H1 (cell line): ENCODE data around the gene RFLNA.

Experiments
- EP300 ChIP-seq, 2 experiments: IDR thresholded peaks; 1 replicate in 1 of 2; 2 replicates in 1 of 2; pipeline ENCODE4 v1.6.1; 2011 to 2012; ENCODE audit warnings: low read depth in 2 of 2, low read length in 2 of 2, mild to moderate bottlenecking in 2 of 2, borderline replicate concordance in 1 of 2, inconsistent platforms in 1 of 2, moderate library complexity in 1 of 2
- JUN ChIP-seq: IDR thresholded peaks from 2 replicates; pipeline ENCODE4 v1.6.1; 2011; ENCODE audit warnings: low read depth, mild to moderate bottlenecking, improper control_type of control experiment, low read length
- POLR2A ChIP-seq, 2 experiments: IDR thresholded peaks; 1 replicate in 1 of 2; 2 replicates in 1 of 2; pipeline ENCODE4 v1.6.1; 2011; ENCODE audit warnings: low read depth in 2 of 2, low read length in 2 of 2, mild to moderate bottlenecking in 2 of 2; ENCODE audit errors: control extremely low read depth in 1 of 2
- POLR2AphosphoS5 ChIP-seq: IDR thresholded peaks from 2 replicates; pipeline ENCODE4 v1.6.1; 2011; ENCODE audit warnings: low read depth, low read length
- RAD21 ChIP-seq, 2 experiments: IDR thresholded peaks in 1 of 2; conservative IDR thresholded peaks in 1 of 2; 2 replicates each; pipeline ENCODE4 v1.6.1; 2011; ENCODE audit warnings: low read depth in 2 of 2, low read length in 2 of 2, improper control_type of control experiment in 1 of 2, inconsistent platforms in 1 of 2, mild to moderate bottlenecking in 1 of 2, moderate library complexity in 1 of 2
- RFX5 ChIP-seq: IDR thresholded peaks from 2 replicates; pipeline ENCODE4 v1.6.1; 2011; ENCODE audit warnings: low read depth, low read length, improper control_type of control experiment, borderline replicate concordance
- SP1 ChIP-seq: IDR thresholded peaks from 2 replicates; pipeline ENCODE4 v1.6.1; 2011; ENCODE audit warnings: low read depth, low read length
- TAF7 ChIP-seq: optimal IDR thresholded peaks from 2 replicates; pipeline ENCODE3; 2011; ENCODE audit warnings: low read depth, mild to moderate bottlenecking, inconsistent platforms, low read length, moderate library complexity, borderline replicate concordance
- TCF12 ChIP-seq: IDR thresholded peaks from 2 replicates; pipeline ENCODE4 v1.6.1; 2011; ENCODE audit warnings: low read depth, mild to moderate bottlenecking, low read length
- TEAD4 ChIP-seq: IDR thresholded peaks from 2 replicates; pipeline ENCODE4 v1.6.1; 2012; ENCODE audit warnings: low read depth, low read length, inconsistent platforms, mixed read lengths
- TF ChIP-seq, protein P1 (sequence below), 3 experiments: IDR thresholded peaks; 1 replicate in 2 of 3; 2 replicates in 1 of 3; pipeline versions ENCODE4 v1.5.1 to v1.6.1; 2011; ENCODE audit warnings: low read length in 3 of 3, mild to moderate bottlenecking in 3 of 3, inconsistent platforms in 2 of 3, low read depth in 1 of 3, moderate library complexity in 1 of 3; ENCODE audit not compliant: insufficient read depth in 1 of 3; ENCODE audit errors: control extremely low read depth in 1 of 3
- TF ChIP-seq, protein P2 (sequence below): IDR thresholded peaks from 2 replicates; pipeline ENCODE4 v1.6.1; 2012; ENCODE audit warnings: low read length, inconsistent platforms
- TF ChIP-seq, protein P3 (sequence below): IDR thresholded peaks from 2 replicates; pipeline ENCODE4 v1.6.1; 2012; ENCODE audit warnings: inconsistent platforms

DNA sequence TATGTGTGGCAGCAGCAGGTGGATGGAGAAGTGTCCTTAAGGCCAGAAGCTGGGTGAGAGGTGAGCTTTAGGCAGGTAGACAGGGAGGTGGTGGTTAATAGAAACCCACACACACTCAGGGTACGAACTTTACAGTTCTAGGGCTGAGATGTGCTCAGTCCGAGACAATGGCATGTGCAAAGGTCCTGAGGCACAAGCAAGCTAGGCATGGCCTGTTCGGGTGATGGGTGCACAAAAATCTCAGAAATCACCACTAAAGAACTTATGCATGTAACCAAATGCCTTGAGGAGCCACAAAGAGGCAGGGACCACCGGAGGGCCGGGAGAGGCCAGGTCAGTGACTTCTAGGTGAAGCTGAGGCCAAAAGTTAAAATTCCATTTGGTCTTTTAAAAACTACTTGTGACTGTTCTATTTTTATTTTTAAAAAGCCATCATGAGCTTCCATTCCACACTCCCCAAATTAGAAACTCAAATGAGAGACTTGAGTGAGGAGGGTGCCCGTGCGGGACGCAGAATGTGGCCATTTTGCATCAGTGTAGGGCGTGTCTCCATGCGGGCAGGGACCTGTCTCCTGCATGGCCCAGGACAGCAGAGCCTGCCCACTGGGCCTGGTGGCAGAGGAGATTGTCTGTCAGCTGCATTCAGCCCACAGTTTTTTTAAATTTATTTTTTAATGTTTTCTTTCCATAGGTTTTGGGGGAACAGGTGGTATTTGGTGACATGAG is 4.0 kb downstream of the RFLNA start:
- TF ChIP-seq, protein P1, sequence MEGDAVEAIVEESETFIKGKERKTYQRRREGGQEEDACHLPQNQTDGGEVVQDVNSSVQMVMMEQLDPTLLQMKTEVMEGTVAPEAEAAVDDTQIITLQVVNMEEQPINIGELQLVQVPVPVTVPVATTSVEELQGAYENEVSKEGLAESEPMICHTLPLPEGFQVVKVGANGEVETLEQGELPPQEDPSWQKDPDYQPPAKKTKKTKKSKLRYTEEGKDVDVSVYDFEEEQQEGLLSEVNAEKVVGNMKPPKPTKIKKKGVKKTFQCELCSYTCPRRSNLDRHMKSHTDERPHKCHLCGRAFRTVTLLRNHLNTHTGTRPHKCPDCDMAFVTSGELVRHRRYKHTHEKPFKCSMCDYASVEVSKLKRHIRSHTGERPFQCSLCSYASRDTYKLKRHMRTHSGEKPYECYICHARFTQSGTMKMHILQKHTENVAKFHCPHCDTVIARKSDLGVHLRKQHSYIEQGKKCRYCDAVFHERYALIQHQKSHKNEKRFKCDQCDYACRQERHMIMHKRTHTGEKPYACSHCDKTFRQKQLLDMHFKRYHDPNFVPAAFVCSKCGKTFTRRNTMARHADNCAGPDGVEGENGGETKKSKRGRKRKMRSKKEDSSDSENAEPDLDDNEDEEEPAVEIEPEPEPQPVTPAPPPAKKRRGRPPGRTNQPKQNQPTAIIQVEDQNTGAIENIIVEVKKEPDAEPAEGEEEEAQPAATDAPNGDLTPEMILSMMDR (IDR thresholded peaks at IDR 0.05; ENCODE audit: control extremely low read depth in 1 of 3, insufficient read depth in 1 of 3, low read depth in 1 of 3, low read length in 3 of 3), result no peak
- no peak for TF ChIP-seq POLR2A (IDR thresholded peaks at IDR 0.05; ENCODE audit: control extremely low read depth in 1 of 2, low read depth in 2 of 2, low read length in 2 of 2)
- TF ChIP-seq TEAD4, result no peak
- TF ChIP-seq TAF7, result no peak
- no peak for TF ChIP-seq SP1
- TF ChIP-seq POLR2AphosphoS5, result no peak
- TF ChIP-seq, protein P2, sequence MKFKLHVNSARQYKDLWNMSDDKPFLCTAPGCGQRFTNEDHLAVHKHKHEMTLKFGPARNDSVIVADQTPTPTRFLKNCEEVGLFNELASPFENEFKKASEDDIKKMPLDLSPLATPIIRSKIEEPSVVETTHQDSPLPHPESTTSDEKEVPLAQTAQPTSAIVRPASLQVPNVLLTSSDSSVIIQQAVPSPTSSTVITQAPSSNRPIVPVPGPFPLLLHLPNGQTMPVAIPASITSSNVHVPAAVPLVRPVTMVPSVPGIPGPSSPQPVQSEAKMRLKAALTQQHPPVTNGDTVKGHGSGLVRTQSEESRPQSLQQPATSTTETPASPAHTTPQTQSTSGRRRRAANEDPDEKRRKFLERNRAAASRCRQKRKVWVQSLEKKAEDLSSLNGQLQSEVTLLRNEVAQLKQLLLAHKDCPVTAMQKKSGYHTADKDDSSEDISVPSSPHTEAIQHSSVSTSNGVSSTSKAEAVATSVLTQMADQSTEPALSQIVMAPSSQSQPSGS, result no peak
- TF ChIP-seq RFX5, result no peak
- TF ChIP-seq JUN, result no peak
- no peak for TF ChIP-seq EP300 (IDR thresholded peaks at IDR 0.05; ENCODE audit: borderline replicate concordance in 1 of 2, low read depth in 2 of 2, low read length in 2 of 2)
- TF ChIP-seq TCF12, result no peak
- TF ChIP-seq, protein P3, sequence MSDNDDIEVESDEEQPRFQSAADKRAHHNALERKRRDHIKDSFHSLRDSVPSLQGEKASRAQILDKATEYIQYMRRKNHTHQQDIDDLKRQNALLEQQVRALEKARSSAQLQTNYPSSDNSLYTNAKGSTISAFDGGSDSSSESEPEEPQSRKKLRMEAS, result no peak
- TF ChIP-seq RAD21 (IDR thresholded peaks at IDR 0.05 in 1 of 2, conservative IDR thresholded peaks at IDR 0.05 in 1 of 2; ENCODE audit: low read depth in 2 of 2, low read length in 2 of 2), result no peak
